Activated CD8-positive, alpha-beta T cell treated with anti-CD3 and anti-CD28 coated beads for 36 hours (primary cell): ENCODE results near the gene NDOR1. TPM values are rescaled to one million over a fixed set of nuclear protein-coding genes. Genes with fewer than 3 reads are reported as not detected.

Experiments used
- ATAC-seq: fragments of 200-7000 bp; cut with Tn5 transposase; one replicate; pipeline ENCODE4 v1.10.0; 2021; ENCODE audit warnings: mild to moderate bottlenecking, moderate library complexity
- CTCF ChIA-PET: fragments of 350-600 bp; sonication (Branson Sonifier 250); formaldehyde crosslinking; loops from one replicate; lab custom pipeline; 2021; ENCODE audit warnings: antibody characterized with exemption; lab: Charles Lee
- POLR2A ChIA-PET: fragments of 350-600 bp; sonication (Branson Sonifier 250); formaldehyde crosslinking; loops from one replicate; lab custom pipeline; 2021; ENCODE audit warnings: antibody characterized with exemption; lab: Charles Lee
- DNase-seq: peaks from one replicate; pipeline ENCODE4 v3.0.0-alpha.2; 2020
- H3K27ac Mint-ChIP-seq: one replicate; pipeline ENCODE4 v1.8.0; 2021; ENCODE audit warnings: mild to moderate bottlenecking, mixed read lengths
- H3K27me3 Mint-ChIP-seq: one replicate; pipeline ENCODE4 v1.8.0; 2021; ENCODE audit warnings: mixed read lengths
- H3K36me3 Mint-ChIP-seq: one replicate; pipeline ENCODE4 v1.8.0; 2021; ENCODE audit warnings: low read depth, mixed read lengths
- H3K4me1 Mint-ChIP-seq: one replicate; pipeline ENCODE4 v1.8.0; 2021; ENCODE audit warnings: low read depth, mixed read lengths
- H3K4me3 Mint-ChIP-seq: one replicate; pipeline ENCODE4 v1.8.0; 2021; ENCODE audit warnings: mild to moderate bottlenecking, moderate library complexity, mixed read lengths
- H3K9me3 Mint-ChIP-seq: one replicate; pipeline ENCODE4 v1.8.0; 2021; ENCODE audit warnings: mixed read lengths
- intact Hi-C: fragments of 100-400 bp; cut with micrococcal nuclease; formaldehyde crosslinking; loops from one replicate; pipeline ENCODE4 v1.10.0; 2022
- total RNA-seq, 2 experiments: library from RNA; stranded (reverse); gene quantifications; one replicate each; pipeline ENCODE4 v1.2.3, GENCODE V29; 2021
- TF ChIP-seq, protein P1 (sequence below): fragments of 200-600 bp; IDR thresholded peaks from one replicate; pipeline ENCODE4 v1.8.0; 2022; ENCODE audit warnings: antibody characterized with exemption, mild to moderate bottlenecking

The NDOR1 gene
- total RNA-seq, 2 experiments from 2014 or later: 29.5 to 30.7 TPM

DNA sequence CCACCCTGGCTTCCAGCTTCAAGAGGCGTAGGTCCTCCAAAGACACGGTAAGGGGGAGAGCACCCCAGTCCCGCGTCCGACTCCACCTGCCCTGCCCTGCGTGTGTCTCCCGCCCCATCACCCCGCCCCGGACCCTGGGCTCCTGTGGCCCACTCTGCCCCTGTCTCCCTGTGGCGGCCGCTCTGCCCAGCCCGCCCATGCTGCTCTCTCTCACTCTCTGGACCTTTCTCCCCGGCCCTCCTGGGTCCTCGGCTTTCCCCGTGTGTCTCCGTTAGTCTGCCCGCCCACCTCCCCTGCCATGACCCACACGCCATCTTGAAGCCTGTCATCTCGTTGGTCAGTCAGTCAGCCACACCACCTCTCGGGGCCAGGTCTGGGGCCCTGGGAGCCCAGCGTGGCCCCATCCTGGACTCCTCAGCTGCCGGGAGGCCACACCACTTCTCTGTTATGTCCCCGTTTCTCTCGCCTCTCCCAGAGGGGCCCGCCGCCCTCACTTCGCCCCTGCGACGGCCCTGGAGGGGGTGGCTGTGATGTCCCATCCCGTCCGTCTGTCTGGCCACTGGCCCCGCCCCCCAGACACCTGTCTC is 40.2 kb upstream of the NDOR1 start:
- Mint-ChIP-seq H3K27me3 (peaks cover 34% of the 10 kb centered on the region), H3K27ac (no peak overlapping the region), H3K4me1 (peaks cover 4% of the 10 kb centered on the region), H3K9me3 (no peaks in the 10 kb centered on the region), H3K36me3 (no peaks in the 10 kb centered on the region), H3K4me3 (no peak overlapping the region)
- ChIA-PET CTCF (interaction anchor here (1.1 to 1.9 kb wide), 3 partner anchors 11 to 118 kb away, joined by 3 to 7 read pairs (median 3); no protein-coding TSS in a partner anchor), POLR2A (no interaction called here)
- DNase-seq: no peak
- intact Hi-C loops: no loop called here
- no peak for ATAC-seq
- TF ChIP-seq, protein P1, sequence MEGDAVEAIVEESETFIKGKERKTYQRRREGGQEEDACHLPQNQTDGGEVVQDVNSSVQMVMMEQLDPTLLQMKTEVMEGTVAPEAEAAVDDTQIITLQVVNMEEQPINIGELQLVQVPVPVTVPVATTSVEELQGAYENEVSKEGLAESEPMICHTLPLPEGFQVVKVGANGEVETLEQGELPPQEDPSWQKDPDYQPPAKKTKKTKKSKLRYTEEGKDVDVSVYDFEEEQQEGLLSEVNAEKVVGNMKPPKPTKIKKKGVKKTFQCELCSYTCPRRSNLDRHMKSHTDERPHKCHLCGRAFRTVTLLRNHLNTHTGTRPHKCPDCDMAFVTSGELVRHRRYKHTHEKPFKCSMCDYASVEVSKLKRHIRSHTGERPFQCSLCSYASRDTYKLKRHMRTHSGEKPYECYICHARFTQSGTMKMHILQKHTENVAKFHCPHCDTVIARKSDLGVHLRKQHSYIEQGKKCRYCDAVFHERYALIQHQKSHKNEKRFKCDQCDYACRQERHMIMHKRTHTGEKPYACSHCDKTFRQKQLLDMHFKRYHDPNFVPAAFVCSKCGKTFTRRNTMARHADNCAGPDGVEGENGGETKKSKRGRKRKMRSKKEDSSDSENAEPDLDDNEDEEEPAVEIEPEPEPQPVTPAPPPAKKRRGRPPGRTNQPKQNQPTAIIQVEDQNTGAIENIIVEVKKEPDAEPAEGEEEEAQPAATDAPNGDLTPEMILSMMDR: no peak

DNA sequence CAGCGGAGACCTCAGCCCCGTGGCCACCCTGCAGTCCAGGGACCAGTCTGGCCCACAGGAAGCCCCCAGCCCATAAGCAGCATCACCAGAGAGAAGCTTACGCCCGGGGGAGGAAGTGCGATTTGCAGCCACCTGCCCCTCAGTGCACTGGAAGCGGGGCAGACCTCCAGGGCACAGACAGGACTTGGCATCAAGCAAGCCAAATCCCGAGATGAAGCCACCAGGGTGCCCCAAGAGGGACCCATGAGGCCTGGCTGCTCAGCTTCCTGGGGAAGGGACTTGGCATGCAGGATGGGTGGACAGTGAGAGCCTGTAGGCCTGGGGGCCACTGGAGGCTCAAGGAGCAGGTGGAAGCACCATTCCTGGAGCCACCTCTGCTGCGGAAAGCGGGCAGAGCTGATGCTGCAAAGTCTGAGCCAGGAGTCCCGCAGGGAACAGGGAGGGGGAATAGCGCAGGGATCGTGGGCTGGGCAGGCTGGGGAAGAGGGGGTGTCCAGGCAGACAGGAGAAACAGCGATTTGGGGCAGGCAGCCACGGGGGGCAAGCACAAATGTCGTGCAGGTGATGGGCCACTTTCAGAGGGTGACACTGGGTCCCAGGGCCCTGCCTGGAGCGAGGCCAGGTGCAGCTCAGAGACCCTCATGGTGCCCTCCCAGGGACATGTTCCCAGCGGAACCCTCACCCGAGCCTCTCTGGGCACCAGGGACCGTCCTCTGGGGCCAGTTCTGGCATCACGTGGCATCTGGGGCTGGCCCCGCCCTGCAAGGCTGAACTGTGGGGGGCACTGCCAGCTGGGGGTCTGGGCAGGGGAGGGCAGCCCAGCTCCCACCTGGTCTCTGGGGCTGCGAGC is 38.9 kb upstream of the NDOR1 start:
- no peak overlapping the region for H3K4me3 Mint-ChIP-seq
- H3K27me3 Mint-ChIP-seq: peaks cover 34% of the 10 kb centered on the region
- no peak overlapping the region for H3K27ac Mint-ChIP-seq
- TF ChIP-seq, protein P1: no peak
- CTCF ChIA-PET: interaction anchor here (1.1 to 1.9 kb wide), 2 partner anchors 10 to 12 kb away, joined by 3 to 7 read pairs; no protein-coding TSS in a partner anchor
- DNase-seq (no peak), ATAC-seq (no peak)
- POLR2A ChIA-PET: interaction anchor here (1.1 kb wide), 1 partner anchor 13 kb away, joined by 3 read pairs; no protein-coding TSS in a partner anchor
- intact Hi-C loops: no loop called here
- no peaks in the 10 kb centered on the region for H3K36me3 Mint-ChIP-seq
- H3K4me1 Mint-ChIP-seq: peaks cover 4% of the 10 kb centered on the region
- H3K9me3 Mint-ChIP-seq: no peaks in the 10 kb centered on the region

DNA sequence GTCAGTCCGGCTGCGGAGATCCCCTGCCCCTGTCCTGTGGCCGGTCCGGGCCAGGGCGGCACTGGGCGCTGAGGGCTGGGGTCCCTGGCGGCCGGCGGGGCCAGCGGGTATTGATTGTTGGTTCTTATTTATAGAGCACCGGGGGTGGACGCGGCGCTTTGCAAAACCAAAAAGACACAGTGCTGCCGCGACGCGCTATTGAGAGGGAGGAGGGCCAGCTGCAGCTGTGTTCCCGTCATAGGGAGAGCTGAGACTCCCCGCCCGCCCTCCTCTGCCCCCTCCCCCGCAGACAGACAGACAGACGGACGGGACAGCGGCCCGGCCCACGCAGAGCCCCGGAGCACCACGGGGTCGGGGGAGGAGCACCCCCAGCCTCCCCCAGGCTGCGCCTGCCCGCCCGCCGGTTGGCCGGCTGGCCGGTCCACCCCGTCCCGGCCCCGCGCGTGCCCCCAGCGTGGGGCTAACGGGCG is 38.2 kb upstream of the NDOR1 start:
- CTCF ChIA-PET: interaction anchor here (0.8 to 1.9 kb wide), 2 partner anchors 9 to 17 kb away, joined by 3 to 7 read pairs; no protein-coding TSS in a partner anchor
- H3K9me3 Mint-ChIP-seq: no peaks in the 10 kb centered on the region

DNA sequence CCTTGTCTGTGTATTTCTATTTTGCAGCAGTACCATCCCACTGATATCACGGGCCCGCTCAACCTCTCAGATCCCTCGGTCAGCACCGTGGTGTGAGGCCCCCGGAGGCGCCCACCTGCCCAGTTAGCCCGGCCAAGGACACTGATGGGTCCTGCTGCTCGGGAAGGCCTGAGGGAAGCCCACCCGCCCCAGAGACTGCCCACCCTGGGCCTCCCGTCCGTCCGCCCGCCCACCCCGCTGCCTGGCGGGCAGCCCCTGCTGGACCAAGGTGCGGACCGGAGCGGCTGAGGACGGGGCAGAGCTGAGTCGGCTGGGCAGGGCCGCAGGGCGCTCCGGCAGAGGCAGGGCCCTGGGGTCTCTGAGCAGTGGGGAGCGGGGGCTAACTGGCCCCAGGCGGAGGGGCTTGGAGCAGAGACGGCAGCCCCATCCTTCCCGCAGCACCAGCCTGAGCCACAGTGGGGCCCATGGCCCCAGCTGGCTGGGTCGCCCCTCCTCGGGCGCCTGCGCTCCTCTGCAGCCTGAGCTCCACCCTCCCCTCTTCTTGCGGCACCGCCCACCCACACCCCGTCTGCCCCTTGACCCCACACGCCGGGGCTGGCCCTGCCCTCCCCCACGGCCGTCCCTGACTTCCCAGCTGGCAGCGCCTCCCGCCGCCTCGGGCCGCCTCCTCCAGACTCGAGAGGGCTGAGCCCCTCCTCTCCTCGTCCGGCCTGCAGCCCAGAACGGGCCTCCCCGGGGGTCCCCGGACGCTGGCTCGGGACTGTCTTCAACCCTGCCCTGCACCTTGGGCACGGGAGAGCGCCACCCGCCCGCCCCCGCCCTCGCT is 37.5 kb upstream of the NDOR1 start:
- ATAC-seq: peak; percentile 56
- Mint-ChIP-seq H3K9me3 (no peaks in the 10 kb centered on the region), H3K27ac (no peak overlapping the region), H3K4me1 (peaks cover 4% of the 10 kb centered on the region), H3K36me3 (no peaks in the 10 kb centered on the region), H3K27me3 (peaks cover 28% of the 10 kb centered on the region), H3K4me3 (no peak overlapping the region)
- TF ChIP-seq, protein P1: no peak
- ChIA-PET POLR2A (interaction anchor here (0.7 to 1.6 kb wide), 2 partner anchors 9 to 13 kb away, joined by 3 to 4 read pairs; no protein-coding TSS in a partner anchor), CTCF (interaction anchor here (0.8 to 1.0 kb wide), 2 partner anchors 17 to 55 kb away, joined by 3 read pairs; partner anchors contain the start of gene RNF208)
- no peak for DNase-seq
- intact Hi-C loops: no loop called here

More for the DNA sequence above, 38.2 kb upstream of the NDOR1 start:
- no peaks in the 10 kb centered on the region for H3K36me3 Mint-ChIP-seq
- TF ChIP-seq, protein P1: no peak
- peaks cover 31% of the 10 kb centered on the region for H3K27me3 Mint-ChIP-seq
- peaks cover 4% of the 10 kb centered on the region for H3K4me1 Mint-ChIP-seq
- no peak overlapping the region for H3K27ac Mint-ChIP-seq
- H3K4me3 Mint-ChIP-seq: no peak overlapping the region
- POLR2A ChIA-PET: no interaction called here
- intact Hi-C loops: no loop called here
- DNase-seq (no peak), ATAC-seq (no peak)
